Panc1 (cell line): ENCODE data around the gene KCNJ12. TPM values are rescaled to one million over a fixed set of nuclear protein-coding genes. Genes with fewer than 3 reads are reported as not detected.

Experiments
- ATAC-seq: fragments of 200-7000 bp; cut with Tn5 transposase; 2 replicates; pipeline ENCODE4 v1.9.1; 2020; ENCODE audit warnings: mild to moderate bottlenecking, moderate library complexity
- BruUV-seq: library from RNA; stranded (reverse); fragments of 400-500 nt; replicated peaks from 2 replicates; lab custom pipeline; 2021; lab: Mats Ljungman, UMichigan
- CTCF ChIA-PET: fragments of 300-600 bp; sonication (Branson Sonifier 250); formaldehyde crosslinking; loops from one replicate; lab custom pipeline; 2022; ENCODE audit warnings: antibody characterized with exemption; lab: Charles Lee
- POLR2A ChIA-PET: fragments of 300-600 bp; sonication (Branson Sonifier 250); formaldehyde crosslinking; loops from one replicate; lab custom pipeline; 2022; ENCODE audit warnings: antibody characterized with exemption; lab: Charles Lee
- DNase-seq: peaks from one replicate; pipeline ENCODE4 v3.0.0-alpha.2; 2010; ENCODE audit warnings: low read depth, low spot score
- H3K27ac ChIP-seq: 2 replicates; pipeline ENCODE4 v1.5.1; 2011; ENCODE audit warnings: mild to moderate bottlenecking, low read length, inconsistent platforms
- H3K27me3 ChIP-seq: fragments of 200-500 bp; sonication (Bioruptor generic); 2 replicates; pipeline ENCODE4 v1.6.0; 2014; ENCODE audit warnings: low read length, inconsistent platforms; ENCODE audit not compliant: control insufficient read depth, insufficient read depth
- H3K36me3 ChIP-seq: fragments of 200-500 bp; sonication (Bioruptor generic); 2 replicates; pipeline ENCODE4 v1.5.1; 2014; ENCODE audit warnings: inconsistent platforms, mild to moderate bottlenecking, low read length, moderate library complexity; ENCODE audit not compliant: control insufficient read depth, insufficient read depth
- H3K4me1 ChIP-seq: 2 replicates; pipeline ENCODE4 v1.5.1; 2011; ENCODE audit warnings: inconsistent platforms, mild to moderate bottlenecking, low read length, moderate library complexity; ENCODE audit not compliant: control insufficient read depth, insufficient read depth
- H3K4me3 ChIP-seq, 2 experiments: 2 replicates each; pipeline ENCODE4 v1.5.1; 2011 to 2012; ENCODE audit warnings: low read depth in 2 of 2, low read length in 2 of 2, mild to moderate bottlenecking in 2 of 2, inconsistent platforms in 1 of 2, moderate library complexity in 1 of 2
- H3K9me3 ChIP-seq: fragments of 200-500 bp; sonication (Bioruptor generic); 2 replicates; pipeline ENCODE4 v1.5.1; 2014; ENCODE audit warnings: low read depth, mild to moderate bottlenecking, inconsistent platforms, low read length, moderate library complexity; ENCODE audit not compliant: control insufficient read depth, insufficient read depth
- CTCF ChIP-seq: fragments of 450-650 bp; IDR thresholded peaks from 2 replicates; pipeline ENCODE4 v1.5.1; 2017; ENCODE audit warnings: mild to moderate bottlenecking
- POLR2AphosphoS5 ChIP-seq: IDR thresholded peaks from 2 replicates; pipeline ENCODE4 v1.6.1; 2012; ENCODE audit warnings: mild to moderate bottlenecking, low read depth, low read length, moderate library complexity
- REST ChIP-seq, 2 experiments: IDR thresholded peaks; 2 replicates each; pipeline ENCODE4 v1.6.1; 2011 to 2012; ENCODE audit warnings: low read depth in 2 of 2, control low read depth in 1 of 2, low read length in 1 of 2, mild to moderate bottlenecking in 1 of 2, moderate library complexity in 1 of 2; ENCODE audit not compliant: insufficient read depth in 1 of 2
- SIN3A ChIP-seq: IDR thresholded peaks from 2 replicates; pipeline ENCODE4 v1.6.1; 2012; ENCODE audit warnings: low read depth, mild to moderate bottlenecking, low read length, moderate library complexity, borderline replicate concordance; ENCODE audit not compliant: insufficient read depth
- TCF7L2 ChIP-seq: IDR thresholded peaks from 2 replicates; pipeline ENCODE4 v1.6.1; 2011; ENCODE audit warnings: mild to moderate bottlenecking, low read depth, low read length, inconsistent platforms
- in situ Hi-C: cut with HindIII; loops from 2 replicates; pipeline ENCODE4 v1.10.0; 2016; ENCODE audit warnings: low sequenced_read_pairs, low pct_unique_long_range_greater_than_20kb
- intact Hi-C: fragments of 100-400 bp; cut with micrococcal nuclease; formaldehyde crosslinking; loops from one replicate; pipeline ENCODE4 v1.10.0; 2022; ENCODE audit not compliant: unreplicated experiment
- total RNA-seq: library from RNA; stranded (reverse); gene quantifications from one replicate; pipeline ENCODE4 v1.2.1, GENCODE V29; 2021; ENCODE audit not compliant: unreplicated experiment

KCNJ12 gene
- total RNA-seq, 1 experiment from 2014 or later: 2.7 TPM

GRCh38 chr17:21387616-21388015, 11.5 kb downstream of the KCNJ12 start:
- in situ Hi-C loops (no loop called here), intact Hi-C loops (no loop called here)
- POLR2A ChIA-PET: no interaction called here
- H3K27ac ChIP-seq: no peak overlapping the region
- no peaks in the 10 kb centered on the region for H3K9me3 ChIP-seq
- no peaks in the 10 kb centered on the region; the same call in 1 of the 2 replicates for H3K4me1 ChIP-seq
- BruUV-seq: no TSS peak
- no peak for DNase-seq
- CTCF ChIA-PET: no interaction called here
- H3K27me3 ChIP-seq: no peaks in the 10 kb centered on the region
- H3K4me3 ChIP-seq: no peak overlapping the region
- TF ChIP-seq POLR2AphosphoS5: no peak
- no peak for TF ChIP-seq SIN3A
- TF ChIP-seq CTCF: no peak
- TF ChIP-seq REST (IDR thresholded peaks at IDR 0.05; ENCODE audit: insufficient read depth in 1 of 2, low read depth in 2 of 2, low read length in 1 of 2): no peak
- no peak for TF ChIP-seq TCF7L2
- no peaks in the 10 kb centered on the region for H3K36me3 ChIP-seq
- ATAC-seq: no peak

- no TSS peak for BruUV-seq
- intact Hi-C loops: no loop called here
These were observed 11.9 kb downstream of the KCNJ12 start for GRCh38 chr17:21388066-21388465.

More at GRCh38 chr17:21388066-21388465, 11.9 kb downstream of the KCNJ12 start:
- no peaks in the 10 kb centered on the region for H3K27me3 ChIP-seq
- ChIA-PET POLR2A (no interaction called here), CTCF (no interaction called here)
- no peak overlapping the region for H3K27ac ChIP-seq
- DNase-seq (no peak), ATAC-seq (no peak)
- no peak overlapping the region for H3K4me3 ChIP-seq
- H3K9me3 ChIP-seq: no peaks in the 10 kb centered on the region
- H3K4me1 ChIP-seq: no peaks in the 10 kb centered on the region; the same call in 1 of the 2 replicates
- no peaks in the 10 kb centered on the region for H3K36me3 ChIP-seq
- in situ Hi-C loops: no loop called here
- TF ChIP-seq SIN3A: no peak
- no peak for TF ChIP-seq POLR2AphosphoS5
- no peak for TF ChIP-seq CTCF
- no peak for TF ChIP-seq TCF7L2
- TF ChIP-seq REST (IDR thresholded peaks at IDR 0.05; ENCODE audit: insufficient read depth in 1 of 2, low read depth in 2 of 2, low read length in 1 of 2): no peak
